MCF 10A (cell line): ENCODE data around the gene SERINC3. TPM values are rescaled to one million over a fixed set of nuclear protein-coding genes. Genes with fewer than 3 reads are reported as not detected.

Source experiments
- BruUV-seq: library from RNA; stranded (reverse); fragments of 400-500 nt; replicated peaks from 2 replicates; lab custom pipeline; 2021; lab: Mats Ljungman, UMichigan
- CTCF ChIA-PET: fragments of 300-600 bp; sonication (Branson Sonifier 250); formaldehyde crosslinking; extraction: SDS; loops from one replicate; lab custom pipeline; 2021; ENCODE audit warnings: antibody characterized with exemption, inconsistent platforms; lab: Yijun Ruan, JAX
- POLR2A ChIA-PET: fragments of 300-600, 350-650 bp; sonication (Branson Sonifier 250); formaldehyde crosslinking; extraction: SDS; loops from one replicate; lab custom pipeline; 2020; ENCODE audit warnings: antibody characterized with exemption, inconsistent platforms; lab: Yijun Ruan, JAX
- DNase-seq: peaks from one replicate; pipeline ENCODE4 v3.0.0-alpha.2; 2018; ENCODE audit not compliant: unreplicated experiment
- H3K27ac Mint-ChIP-seq: one replicate; pipeline ENCODE4 v1.8.0; 2022; ENCODE audit warnings: mild to moderate bottlenecking, low read depth, mixed read lengths; ENCODE audit not compliant: unreplicated experiment
- H3K27me3 Mint-ChIP-seq: one replicate; pipeline ENCODE4 v1.8.0; 2022; ENCODE audit warnings: mixed read lengths; ENCODE audit not compliant: insufficient read depth, unreplicated experiment
- H3K36me3 Mint-ChIP-seq: one replicate; pipeline ENCODE4 v1.8.0; 2022; ENCODE audit warnings: mild to moderate bottlenecking, moderate library complexity, mixed read lengths; ENCODE audit not compliant: insufficient read depth, unreplicated experiment
- H3K4me1 Mint-ChIP-seq: one replicate; pipeline ENCODE4 v1.8.0; 2022; ENCODE audit warnings: mixed read lengths; ENCODE audit not compliant: insufficient read depth, unreplicated experiment
- H3K4me3 Mint-ChIP-seq: one replicate; pipeline ENCODE4 v1.8.0; 2022; ENCODE audit warnings: mild to moderate bottlenecking, moderate library complexity, mixed read lengths; ENCODE audit not compliant: unreplicated experiment
- H3K9me3 Mint-ChIP-seq: one replicate; pipeline ENCODE4 v1.8.0; 2022; ENCODE audit warnings: mixed read lengths; ENCODE audit not compliant: unreplicated experiment
- CTCF ChIP-seq: fragments of 200-600 bp; IDR thresholded peaks from one replicate; pipeline ENCODE4 v1.8.0; 2022; ENCODE audit warnings: antibody characterized with exemption, mild to moderate bottlenecking; ENCODE audit not compliant: unreplicated experiment
- intact Hi-C: fragments of 100-400 bp; cut with micrococcal nuclease; formaldehyde crosslinking; loops from 2 replicates; pipeline ENCODE4 v1.14.1; 2022
- total RNA-seq: library from RNA; stranded (reverse); gene quantifications from 2 replicates; pipeline ENCODE4 v1.2.3, GENCODE V29; 2022

The SERINC3 gene
- total RNA-seq, 1 experiment from 2014 or later, result 104 TPM

- peaks cover 86% of the 10 kb centered on the region for H3K36me3 Mint-ChIP-seq
- POLR2A ChIA-PET, result interaction anchor here (1.9 kb wide), 1 partner anchor 11 kb away, joined by 10 read pairs; the partner anchor contains the start of gene SERINC3
Observed at GRCh38 chr20:44509762-44510161, 12.1 kb downstream of the SERINC3 start.

GRCh38 chr20:44504402-44505307 lies 17.2 kb downstream of the SERINC3 start:
- POLR2A ChIA-PET, result interaction anchor here (0.9 to 4.2 kb wide), 3 partner anchors 11 to 16 kb away, joined by 4 to 23 read pairs (median 4); partner anchors contain the start of gene SERINC3
- CTCF ChIA-PET, result interaction anchor here (0.6 to 1.4 kb wide), 5 partner anchors 16 to 362 kb away, joined by 3 to 8 read pairs (median 4); no protein-coding TSS in a partner anchor
- Mint-ChIP-seq H3K27me3 (no peaks in the 10 kb centered on the region), H3K27ac (no peak overlapping the region), H3K9me3 (no peaks in the 10 kb centered on the region), H3K36me3 (peaks cover 94% of the 10 kb centered on the region), H3K4me3 (no peak overlapping the region), H3K4me1 (no peaks in the 10 kb centered on the region)
- intact Hi-C loops, result no loop called here
- no peak for DNase-seq
- TF ChIP-seq CTCF, result no peak
- no TSS peak for BruUV-seq

More at GRCh38 chr20:44509762-44510161, 12.1 kb downstream of the SERINC3 start:
- Mint-ChIP-seq H3K4me1 (no peaks in the 10 kb centered on the region), H3K27ac (no peak overlapping the region), H3K27me3 (no peaks in the 10 kb centered on the region), H3K4me3 (no peak overlapping the region), H3K9me3 (no peaks in the 10 kb centered on the region)
- intact Hi-C loops, result no loop called here
- no peak for DNase-seq
- no peak for TF ChIP-seq CTCF
- CTCF ChIA-PET, result interaction anchor here (1.1 to 3.0 kb wide), 5 partner anchors 7 to 201 kb away, joined by 3 to 9 read pairs (median 4); no protein-coding TSS in a partner anchor
- BruUV-seq, result no TSS peak

- BruUV-seq, result no TSS peak
- TF ChIP-seq CTCF, result no peak
- no peak for DNase-seq
- H3K4me1 Mint-ChIP-seq, result peaks cover 9% of the 10 kb centered on the region
- H3K27me3 Mint-ChIP-seq, result no peaks in the 10 kb centered on the region
- POLR2A ChIA-PET, result interaction anchor here (0.8 to 4.2 kb wide), 4 partner anchors 18 to 47 kb away, joined by 3 to 23 read pairs (median 4); partner anchors contain the start of genes SERINC3 and TTPAL
- H3K36me3 Mint-ChIP-seq, result peaks cover 98% of the 10 kb centered on the region
- no peak overlapping the region for H3K4me3 Mint-ChIP-seq
- no peaks in the 10 kb centered on the region for H3K9me3 Mint-ChIP-seq
- CTCF ChIA-PET, result interaction anchor here (1.1 to 2.0 kb wide), 4 partner anchors 8 to 182 kb away, joined by 3 to 7 read pairs (median 5); partner anchors contain the start of gene TTPAL
- intact Hi-C loops, result no loop called here
- H3K27ac Mint-ChIP-seq, result no peak overlapping the region
Observed at GRCh38 chr20:44502968-44503367, 18.9 kb downstream of the SERINC3 start.

GRCh38 chr20:44501448-44501847 lies 20.4 kb downstream of the SERINC3 start:
- no peak overlapping the region for H3K4me3 Mint-ChIP-seq
- peak overlapping the region; percentile 10 for H3K27ac Mint-ChIP-seq
- no peaks in the 10 kb centered on the region for H3K9me3 Mint-ChIP-seq
- POLR2A ChIA-PET, result interaction anchor here (1.1 to 1.9 kb wide), 6 partner anchors 10 to 72 kb away, joined by 3 to 10 read pairs (median 4); partner anchors contain the start of genes SERINC3 and TTPAL
- H3K4me1 Mint-ChIP-seq, result peaks cover 23% of the 10 kb centered on the region
- peaks cover 96% of the 10 kb centered on the region for H3K36me3 Mint-ChIP-seq
- peak; percentile 27 for DNase-seq
- CTCF ChIA-PET, result interaction anchor here (0.9 to 3.0 kb wide), 6 partner anchors 13 to 312 kb away, joined by 3 to 16 read pairs (median 4); partner anchors contain the start of gene TTPAL
- no TSS peak for BruUV-seq
- no peaks in the 10 kb centered on the region for H3K27me3 Mint-ChIP-seq
- intact Hi-C loops, result no loop called here
- no peak for TF ChIP-seq CTCF
